CD14-positive monocyte (primary cell): Measurements from ENCODE around the gene KLHL6. TPM values are rescaled to one million over a fixed set of nuclear protein-coding genes. Genes with fewer than 3 reads are reported as not detected.

Experiments
- DNase-seq, 3 donors: peaks; one replicate each; pipeline ENCODE4 v3.0.0-alpha.2; 2011 to 2022
- H2AFZ ChIP-seq: 2 replicates; pipeline ENCODE4 v1.6.0; 2012; ENCODE audit warnings: mild to moderate bottlenecking, low read depth, low read length, inconsistent platforms; ENCODE audit not compliant: insufficient read depth, poor library complexity, severe bottlenecking
- H3K27ac ChIP-seq, 2 donors: 1 replicate in 1 of 2; 2 replicates in 1 of 2; pipeline ENCODE4 v1.5.1; 2012 to 2013; ENCODE audit warnings: low read length in 2 of 2, control low read depth in 1 of 2, inconsistent platforms in 1 of 2, low read depth in 1 of 2, mild to moderate bottlenecking in 1 of 2
- H3K27me3 ChIP-seq, 2 donors: one replicate each; pipeline versions ENCODE4 v1.6.0 to v1.6.1; 2011 to 2013; ENCODE audit warnings: low read length in 2 of 2; ENCODE audit not compliant: control insufficient read depth in 2 of 2, insufficient read depth in 2 of 2
- H3K36me3 ChIP-seq, 2 donors: replicated peaks in 1 of 2; 1 replicate in 1 of 2; 2 replicates in 1 of 2; pipeline versions ENCODE4 v1.5.1 to v1.6.1; 2012 to 2013; ENCODE audit warnings: low read length in 2 of 2, control low read depth in 1 of 2, inconsistent platforms in 1 of 2, mild to moderate bottlenecking in 1 of 2; ENCODE audit not compliant: insufficient read depth in 2 of 2, control insufficient read depth in 1 of 2
- H3K4me1 ChIP-seq, 2 donors: 1 replicate in 1 of 2; 2 replicates in 1 of 2; pipeline versions ENCODE4 v1.5.1 to v1.6.1; 2012 to 2013; ENCODE audit warnings: low read length in 2 of 2, control low read depth in 1 of 2, inconsistent platforms in 1 of 2, mild to moderate bottlenecking in 1 of 2, moderate library complexity in 1 of 2; ENCODE audit not compliant: insufficient read depth in 2 of 2, control insufficient read depth in 1 of 2
- H3K4me2 ChIP-seq: replicated peaks from 2 replicates; pipeline ENCODE3; 2012; ENCODE audit warnings: low read length, moderate library complexity, mild to moderate bottlenecking; ENCODE audit not compliant: poor library complexity, severe bottlenecking; ENCODE audit errors: extremely low read depth
- H3K4me3 ChIP-seq, 3 experiments: fragments of 200-600 bp in 1 of 3; sonication (generic) in 1 of 3; replicated peaks in 1 of 3; 1 replicate in 2 of 3; 2 replicates in 1 of 3; pipeline ENCODE4 v1.5.1; 2011 to 2013; ENCODE audit warnings: low read length in 3 of 3, mild to moderate bottlenecking in 3 of 3, control low read depth in 2 of 3, low read depth in 2 of 3, inconsistent platforms in 1 of 3, moderate library complexity in 1 of 3
- H3K79me2 ChIP-seq: 2 replicates; pipeline ENCODE4 v1.6.0; 2012; ENCODE audit warnings: mild to moderate bottlenecking, control low read depth, inconsistent platforms, low read length, moderate library complexity; ENCODE audit not compliant: insufficient read depth
- H3K9ac ChIP-seq: 2 replicates; pipeline ENCODE4 v1.6.0; 2017; ENCODE audit warnings: low read length, mild to moderate bottlenecking; ENCODE audit not compliant: insufficient read depth, poor library complexity, severe bottlenecking
- H3K9me3 ChIP-seq, 2 donors: replicated peaks in 1 of 2; 1 replicate in 1 of 2; 2 replicates in 1 of 2; pipeline versions ENCODE4 v1.5.1 to v1.6.1; 2012 to 2013; ENCODE audit warnings: low read length in 2 of 2, control low read depth in 1 of 2; ENCODE audit not compliant: control insufficient read depth in 1 of 2, insufficient read depth in 1 of 2
- H4K20me1 ChIP-seq: 2 replicates; pipeline ENCODE4 v1.6.0; 2012; ENCODE audit warnings: mild to moderate bottlenecking, low read length, control low read depth, moderate library complexity; ENCODE audit not compliant: insufficient read depth
- H3K27ac Mint-ChIP-seq, 7 donors: one replicate each; pipeline ENCODE4 v1.8.0; 2020; ENCODE audit warnings: mild to moderate bottlenecking in 7 of 7, mixed read lengths in 7 of 7, moderate library complexity in 6 of 7, inconsistent platforms in 2 of 7
- H3K27me3 Mint-ChIP-seq, 3 donors: one replicate each; pipeline ENCODE4 v1.8.0; 2021 to 2022; ENCODE audit warnings: low read depth in 3 of 3, mild to moderate bottlenecking in 3 of 3, mixed read lengths in 3 of 3, moderate library complexity in 3 of 3, inconsistent platforms in 1 of 3
- H3K36me3 Mint-ChIP-seq, 2 donors: one replicate each; pipeline ENCODE4 v1.8.0; 2020; ENCODE audit warnings: mixed read lengths in 2 of 2, inconsistent platforms in 1 of 2, mild to moderate bottlenecking in 1 of 2
- H3K4me1 Mint-ChIP-seq: one replicate; pipeline ENCODE4 v1.8.0; 2020; ENCODE audit warnings: mild to moderate bottlenecking, mixed read lengths
- H3K4me3 Mint-ChIP-seq, 2 donors: one replicate each; pipeline ENCODE4 v1.8.0; 2020; ENCODE audit warnings: mild to moderate bottlenecking in 2 of 2, mixed read lengths in 2 of 2, moderate library complexity in 1 of 2
- H3K9me3 Mint-ChIP-seq, 7 donors: one replicate each; pipeline ENCODE4 v1.8.0; 2020 to 2022; ENCODE audit warnings: mixed read lengths in 7 of 7, mild to moderate bottlenecking in 6 of 7, moderate library complexity in 6 of 7, inconsistent platforms in 2 of 7
- CTCF ChIP-seq: fragments of 200-600 bp; IDR thresholded peaks from one replicate; pipeline ENCODE4 v1.8.0; 2022; ENCODE audit warnings: antibody characterized with exemption, mild to moderate bottlenecking
- WGBS: methylation state at CpG from one replicate; pipeline ENCODE4 v1.1.5; 2013; ENCODE audit warnings: missing lambda C conversion rate; ENCODE audit not compliant: insufficient coverage; 5-methylcytosine and 5-hydroxymethylcytosine counted together
- intact Hi-C, 2 donors: fragments of 100-400 bp; cut with micrococcal nuclease; formaldehyde crosslinking; loops; one replicate each; pipeline versions ENCODE4 v1.15.0 to v1.15.1; 2023
- polyA plus RNA-seq, 3 donors: library from polyadenylated mRNA; depleted of rRNA in 1 of 3; unstranded in 2 of 3; stranded (reverse) in 1 of 3; fragments of 300-500 nt in 2 of 3; fragments of >200 nt in 1 of 3; fragmentation: Illumina TruSeq in 2 of 3; gene quantifications; 1 replicate in 2 of 3; 2 replicates in 1 of 3; pipeline ENCODE4 v1.2.3, GENCODE V29; 2012 to 2021

Gene KLHL6
- polyA plus RNA-seq, 3 donors, result 5.7 to 15.2 (median 10.6) TPM

- intact Hi-C loops, result loop anchor here (5.0 to 10.0 kb wide), 2 partner anchors 80 to 82 kb away; partner anchors contain the start of gene KLHL24 (in 1 of the 2)
- Histone ChIP-seq H3K79me2 (peaks cover 60% of the 10 kb centered on the region), H4K20me1 (peaks cover 11% of the 10 kb centered on the region), H3K27me3 (no peaks in the 10 kb centered on the region), H3K4me2 (peak overlapping the region; percentile 80), H3K9ac (peak overlapping the region; percentile 55), H3K4me1 (peaks cover 50 to 65% of the 10 kb centered on the region in 2 donors), H3K27ac (peak overlapping the region; percentile 83 to 95), H3K9me3 (no peaks in the 10 kb centered on the region), H3K4me3 (peak overlapping the region; percentile 57 to 85 (median 82)), H3K36me3 (no peaks in the 10 kb centered on the region), H2AFZ (no peak overlapping the region)
- H3K4me1 Mint-ChIP-seq, result peaks cover 61% of the 10 kb centered on the region
- WGBS, result 0% methylated on average over 1 of the region's 1 CpG
- no peak for TF ChIP-seq CTCF
- peak overlapping the region; percentile 94 to 100 (median 98) for H3K27ac Mint-ChIP-seq
- DNase-seq, result peak; percentile 57 to 90 (median 71)
- H3K9me3 Mint-ChIP-seq, result peaks cover 0 to 3% (median 0%) of the 10 kb centered on the region in 7 donors
- H3K36me3 Mint-ChIP-seq, result peaks cover 12 to 16% of the 10 kb centered on the region in 2 donors
- H3K27me3 Mint-ChIP-seq, result peaks cover 0 to 3% (median 0%) of the 10 kb centered on the region in 3 donors
- H3K4me3 Mint-ChIP-seq, result peak overlapping the region; percentile 84 to 95
Measured at GRCh38 chr3:183554377-183554776, 1.1 kb downstream of the KLHL6 start.

- H3K4me3 ChIP-seq, result peak overlapping the region in 2 of 3 experiments; percentile 82 to 85
- TF ChIP-seq CTCF, result no peak
- H3K27me3 ChIP-seq, result no peaks in the 10 kb centered on the region
- Mint-ChIP-seq H3K27me3 (peaks cover 0 to 3% (median 0%) of the 10 kb centered on the region in 3 donors), H3K27ac (peak overlapping the region; percentile 94 to 100 (median 98)), H3K4me1 (peaks cover 66% of the 10 kb centered on the region), H3K36me3 (peaks cover 12 to 16% of the 10 kb centered on the region in 2 donors), H3K4me3 (peak overlapping the region; percentile 84 to 95), H3K9me3 (peaks cover 0 to 3% (median 0%) of the 10 kb centered on the region in 7 donors)
- peaks cover 67% of the 10 kb centered on the region for H3K79me2 ChIP-seq
- peak in 1 of 3 donors; percentile 34 for DNase-seq
- H3K27ac ChIP-seq, result peak overlapping the region; percentile 39 to 83
- H4K20me1 ChIP-seq, result peaks cover 13% of the 10 kb centered on the region
- peak overlapping the region; percentile 80 for H3K4me2 ChIP-seq
- no peaks in the 10 kb centered on the region for H3K9me3 ChIP-seq
- peak overlapping the region; percentile 55 for H3K9ac ChIP-seq
- no peaks in the 10 kb centered on the region for H3K36me3 ChIP-seq
- no peak overlapping the region for H2AFZ ChIP-seq
- intact Hi-C loops, result loop anchor here (5.0 to 10.0 kb wide), 2 partner anchors 81 kb away; partner anchors contain the start of gene KLHL24 (in 1 of the 2)
- peaks cover 50 to 65% of the 10 kb centered on the region in 2 donors for H3K4me1 ChIP-seq
- 38% methylated on average over 3 of the region's 8 CpGs for WGBS
Measured at GRCh38 chr3:183553334-183554026, 2.0 kb downstream of the KLHL6 start.
